ENCODE data around the gene LMO7.

The LMO7 gene

DNA sequence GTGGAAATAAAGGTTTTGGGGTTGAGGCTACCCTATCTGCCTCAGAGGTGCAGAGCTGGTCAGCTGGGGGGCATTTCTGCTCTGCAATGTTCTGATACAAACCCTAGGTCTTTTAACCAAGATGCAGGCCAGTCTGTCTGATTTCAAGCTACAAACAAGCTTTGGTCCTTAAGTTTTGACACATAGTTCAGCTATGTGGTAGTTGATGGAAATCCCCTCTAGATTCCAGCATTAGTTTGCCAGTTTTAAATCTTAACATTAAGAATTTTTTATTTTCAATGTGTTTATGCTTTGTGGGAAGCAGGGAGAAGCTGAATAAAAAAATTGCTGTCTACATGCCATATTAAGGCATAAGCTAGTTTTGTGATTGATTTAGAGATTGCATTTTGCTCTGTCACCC, 225.7 kb downstream of the LMO7 start:
- no peak for DNase-seq

DNA sequence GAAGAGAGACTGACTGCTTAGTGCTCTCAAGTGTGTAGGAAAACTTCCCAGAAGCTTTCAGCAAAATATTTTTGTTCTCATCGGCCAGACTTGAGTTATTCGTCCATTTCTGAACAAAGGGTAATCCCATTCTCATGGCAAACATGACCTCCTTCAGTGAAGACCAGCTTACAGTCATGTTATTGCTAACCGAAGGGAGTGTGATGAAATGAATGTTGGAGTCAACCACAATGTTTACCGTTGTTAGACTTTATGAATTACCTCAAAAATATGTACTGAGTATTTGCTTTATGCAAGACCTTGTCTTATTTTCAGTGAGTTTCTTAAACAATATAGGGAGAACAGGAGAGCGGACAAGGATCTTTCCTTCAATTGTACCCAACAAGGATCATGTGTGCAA, 228.6 kb downstream of the LMO7 start:
- peak; percentile 6 for DNase-seq

DNA sequence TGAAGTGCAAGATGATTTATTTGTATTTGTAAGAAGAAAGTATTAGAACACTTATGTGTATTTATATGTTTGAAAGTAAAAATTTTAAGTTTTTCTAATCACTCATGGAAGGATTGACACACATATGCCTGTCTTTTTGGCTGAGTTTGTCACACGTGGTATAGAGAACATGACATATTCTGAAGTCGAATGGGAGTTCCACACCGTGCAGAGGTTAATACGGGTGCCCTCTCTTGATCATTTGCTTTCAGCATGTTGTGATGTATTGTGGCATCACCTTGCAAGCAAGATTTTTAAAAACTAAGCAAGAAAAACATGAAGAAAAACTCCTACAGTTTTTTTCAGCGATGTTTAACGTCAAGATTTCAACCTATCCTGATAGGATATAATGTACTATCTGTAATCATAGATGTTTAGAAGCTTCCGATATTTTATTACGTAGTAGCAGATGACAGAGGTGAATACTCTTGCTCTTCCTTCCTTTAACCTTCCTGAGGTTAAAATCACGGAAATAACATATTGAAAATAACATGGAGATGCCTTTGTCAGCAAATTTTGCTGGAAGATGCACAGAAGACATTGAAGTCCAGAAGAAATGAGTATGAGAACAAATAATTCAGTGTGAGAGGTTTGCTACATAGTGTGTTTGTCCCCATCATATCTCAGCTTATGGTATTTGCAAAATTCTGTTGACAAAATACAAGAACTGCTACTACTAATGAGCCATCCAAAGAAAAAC, 231.4 kb downstream of the LMO7 start:
- no peak for DNase-seq

DNA sequence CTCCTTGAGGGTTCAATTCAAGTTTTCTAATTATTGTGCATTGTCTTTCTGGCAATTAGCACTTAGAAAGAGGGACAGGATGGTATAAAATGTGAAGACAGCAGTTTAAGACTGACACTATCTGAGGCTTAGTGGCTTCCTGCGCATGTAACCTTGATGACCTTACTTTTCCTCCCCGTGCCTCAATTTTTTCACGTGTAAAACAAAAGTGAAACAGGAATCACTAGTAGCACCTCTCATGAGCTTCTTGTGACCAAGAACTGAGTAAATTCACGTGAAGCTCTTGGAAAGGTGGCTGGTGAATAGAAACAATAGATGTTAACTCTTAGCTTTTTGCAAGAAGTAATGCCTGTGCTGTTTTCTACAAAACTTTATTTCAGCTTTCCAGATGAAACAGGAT, 233.9 kb downstream of the LMO7 start:
- DNase-seq: no peak

DNA sequence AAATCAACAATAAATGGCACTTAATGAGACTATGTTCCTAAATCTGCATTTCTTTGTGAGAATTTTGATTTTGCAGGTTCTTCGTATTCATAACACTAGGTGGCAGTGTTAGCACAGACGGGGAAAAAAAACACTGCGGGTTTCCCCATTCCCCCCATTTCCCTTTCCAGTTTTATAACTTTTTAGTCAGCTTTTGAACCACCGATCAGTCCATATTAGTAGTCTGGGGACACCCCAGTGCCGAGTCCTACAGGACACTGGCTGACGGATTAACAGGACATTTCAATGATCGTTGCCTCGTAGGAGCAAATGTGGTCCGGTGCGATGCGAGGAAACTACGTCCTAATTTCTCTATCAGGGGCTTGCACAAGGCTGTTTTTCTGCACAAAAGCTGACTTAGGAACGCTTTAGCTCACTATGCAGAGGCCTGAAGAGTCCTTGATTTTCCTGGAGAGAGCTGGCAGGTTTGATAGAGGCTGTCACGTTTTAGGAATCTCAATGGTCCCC, 234.3 kb downstream of the LMO7 start:
- DNase-seq: no peak

DNA sequence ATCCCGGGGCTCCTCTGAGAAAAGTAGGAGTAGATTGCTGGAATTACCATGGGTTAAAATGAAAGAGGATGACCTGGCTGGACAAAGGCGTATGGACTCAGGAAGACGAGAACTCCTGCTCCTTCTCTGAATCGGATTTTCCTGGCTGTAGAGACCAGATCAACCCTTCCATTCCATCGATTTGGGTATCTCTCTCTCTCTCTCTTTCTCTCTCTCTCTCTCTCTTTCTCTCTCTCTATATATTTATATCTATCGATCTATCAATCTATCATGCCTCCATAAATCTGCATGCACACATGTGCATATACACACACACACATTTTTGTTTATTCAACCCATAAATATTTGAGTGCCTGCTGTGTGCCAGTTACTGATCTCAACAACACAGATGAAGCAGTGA, 234.9 kb downstream of the LMO7 start:
- no peak for DNase-seq

DNA sequence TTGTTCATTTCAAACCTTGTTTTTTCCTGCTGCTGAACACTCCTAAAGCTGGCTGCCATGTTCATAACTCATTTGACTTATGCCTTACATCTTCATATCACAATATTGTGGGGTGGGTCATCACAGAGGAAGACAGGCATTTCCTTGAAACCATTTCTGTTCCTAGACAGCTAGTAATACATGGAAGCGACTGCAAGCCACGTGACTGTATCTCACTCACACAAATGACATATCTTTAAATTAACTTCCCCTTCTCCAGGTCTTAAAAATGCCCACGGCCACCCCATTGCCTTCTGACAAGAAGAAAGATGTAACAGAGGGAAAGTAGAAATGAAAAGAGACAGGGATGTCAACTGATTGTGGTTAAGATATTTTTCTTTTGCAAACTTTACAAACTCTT, 236.8 kb downstream of the LMO7 start:
- DNase-seq: peak; percentile 53

DNA sequence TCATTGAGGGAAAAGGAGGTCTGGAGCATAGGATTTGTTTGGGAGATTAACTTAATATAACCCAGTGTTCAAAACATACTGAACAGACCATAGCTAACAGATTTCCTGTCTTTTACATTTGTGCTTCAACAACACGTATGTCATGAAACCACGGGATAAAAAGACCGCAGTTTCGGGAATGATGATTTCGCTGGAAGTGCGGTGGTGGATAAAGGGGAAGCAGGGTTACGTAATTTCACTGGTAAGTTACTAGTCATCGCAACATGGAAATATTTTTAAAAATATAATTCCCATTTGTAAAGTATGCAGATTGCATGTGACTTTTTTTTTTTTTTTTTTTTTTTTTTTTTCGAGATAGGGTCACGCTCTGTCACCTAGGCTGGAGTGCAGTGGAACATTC, 237.4 kb downstream of the LMO7 start:
- DNase-seq: peak; percentile 30

DNA sequence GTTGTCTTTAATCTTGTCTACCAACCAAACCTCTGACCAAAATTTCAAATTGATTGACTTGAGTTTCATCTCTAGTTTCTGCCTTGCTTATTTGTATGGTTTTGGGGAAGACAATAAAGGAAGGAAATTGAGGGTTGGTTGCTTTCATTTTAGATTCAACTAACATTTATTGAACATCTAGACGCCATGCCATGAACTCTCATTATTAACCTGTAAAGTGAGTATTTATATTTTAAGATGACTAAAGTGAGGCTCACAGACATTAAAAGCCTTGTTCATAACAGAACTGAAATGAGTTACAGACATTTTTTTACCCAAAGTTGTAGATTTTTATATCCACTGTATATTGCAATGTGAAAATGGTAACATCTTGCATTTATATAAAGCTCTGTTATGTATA, 239.3 kb downstream of the LMO7 start:
- no peak for DNase-seq

DNA sequence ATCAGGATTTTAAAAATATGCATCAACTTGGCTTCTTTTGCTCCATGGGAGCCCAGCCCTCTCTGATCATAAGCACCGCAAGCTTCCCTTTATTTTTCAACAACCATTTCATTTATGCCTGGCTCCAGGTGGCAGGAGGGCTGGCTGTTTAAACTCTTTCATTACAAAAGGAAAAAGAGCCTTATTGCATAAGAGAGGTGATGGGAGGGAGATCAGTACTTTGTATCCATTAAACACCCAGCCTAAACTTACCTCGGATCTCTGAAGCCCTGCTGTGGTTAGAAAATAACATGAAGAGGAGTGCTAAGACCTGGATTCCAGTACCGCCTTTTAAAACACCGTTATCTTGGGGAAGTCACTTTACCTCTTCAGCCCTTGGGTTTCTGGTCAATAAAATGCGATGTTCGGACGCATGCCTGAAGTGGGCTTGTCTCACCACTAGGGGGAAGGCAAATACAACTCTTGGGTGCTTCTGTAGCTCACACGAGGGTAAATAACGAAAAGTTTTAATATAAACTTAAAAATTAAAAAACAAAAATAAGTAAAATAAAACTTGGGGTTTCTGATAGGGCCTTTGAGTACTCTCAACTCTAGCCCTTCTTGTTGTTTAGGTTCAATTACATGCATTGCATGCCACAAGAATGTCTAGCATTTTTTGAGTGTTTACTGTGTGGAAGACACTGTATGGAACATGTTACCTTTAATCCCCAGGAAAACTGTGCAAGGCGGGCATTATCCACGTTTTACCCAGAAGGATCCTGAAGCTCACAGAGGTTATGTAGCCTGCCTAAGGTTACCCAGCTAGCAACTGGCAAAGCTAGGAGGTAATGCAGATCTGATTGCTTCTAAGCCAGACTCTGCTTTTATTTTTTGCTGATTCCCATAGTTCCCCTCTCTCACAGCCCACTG, 240.3 kb downstream of the LMO7 start:
- DNase-seq: peak; percentile 38

DNA sequence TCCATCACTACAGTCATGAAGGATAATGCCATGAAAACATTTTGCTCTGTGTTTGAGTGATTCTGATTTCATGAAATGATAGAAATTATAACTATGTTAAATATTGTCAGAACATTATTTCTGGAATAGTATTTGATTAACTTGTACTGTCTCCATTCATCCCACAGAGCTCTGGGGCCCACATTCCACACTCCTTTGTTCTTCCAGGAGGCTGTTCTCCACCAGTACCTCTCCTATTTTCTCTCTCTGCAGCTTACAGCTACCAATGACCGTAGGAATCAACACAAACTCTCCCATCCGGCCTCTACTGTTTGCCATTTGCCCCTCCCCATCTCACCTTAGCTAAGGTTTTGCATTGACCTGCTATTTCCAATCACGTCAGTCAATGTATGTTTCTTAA, 240.9 kb downstream of the LMO7 start:
- DNase-seq: no peak

DNA sequence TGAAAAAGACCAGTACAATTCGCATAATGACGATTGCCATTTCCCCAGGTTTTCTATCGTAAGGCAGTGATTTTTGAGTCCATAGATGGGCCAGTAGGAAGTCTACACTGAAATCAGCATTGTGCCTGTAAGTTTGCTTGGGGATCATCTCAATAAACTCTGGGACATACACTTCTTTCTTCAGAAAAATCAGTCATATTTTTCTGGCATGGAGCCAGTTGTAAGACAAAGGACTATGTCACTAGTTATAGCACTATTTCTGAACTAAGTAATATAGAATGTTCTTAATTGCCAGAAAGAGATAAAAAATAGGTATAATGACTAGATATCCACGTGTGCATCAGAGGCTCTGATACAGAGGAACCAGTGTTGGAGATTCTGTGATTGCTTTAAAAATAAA, 243.5 kb downstream of the LMO7 start:
- DNase-seq: no peak

DNA sequence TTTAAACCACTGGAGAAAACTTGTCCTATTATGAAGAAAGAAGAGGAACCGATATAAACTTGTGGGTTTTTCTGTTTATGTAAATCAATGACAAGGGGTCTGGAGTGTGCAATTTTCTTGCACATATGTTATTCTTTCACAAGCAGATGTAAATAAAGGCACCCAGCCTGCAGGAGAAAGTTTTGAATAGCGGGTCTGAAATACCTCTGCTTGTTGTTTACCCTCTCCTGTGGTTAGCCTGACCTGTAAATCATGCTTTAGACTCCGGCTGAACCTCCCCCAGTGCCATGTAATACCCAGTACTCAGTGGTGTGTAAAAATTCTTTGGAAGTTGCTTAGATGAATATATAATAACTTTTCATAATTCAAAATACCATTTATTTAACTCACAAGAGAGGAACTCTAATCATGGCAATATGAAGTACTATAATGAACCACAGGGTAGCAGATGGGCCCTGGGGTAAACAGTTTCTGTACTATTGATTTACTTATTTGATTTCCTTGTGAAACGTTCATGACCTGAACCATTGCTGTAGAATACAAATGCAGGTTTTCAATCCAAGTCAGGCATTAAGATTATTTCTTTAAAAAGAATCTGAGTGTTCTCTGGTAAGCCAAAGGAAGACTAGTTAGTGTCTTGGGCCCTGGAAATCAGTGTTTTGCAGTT, 245.1 kb downstream of the LMO7 start:
- DNase-seq: peak; percentile 14

DNA sequence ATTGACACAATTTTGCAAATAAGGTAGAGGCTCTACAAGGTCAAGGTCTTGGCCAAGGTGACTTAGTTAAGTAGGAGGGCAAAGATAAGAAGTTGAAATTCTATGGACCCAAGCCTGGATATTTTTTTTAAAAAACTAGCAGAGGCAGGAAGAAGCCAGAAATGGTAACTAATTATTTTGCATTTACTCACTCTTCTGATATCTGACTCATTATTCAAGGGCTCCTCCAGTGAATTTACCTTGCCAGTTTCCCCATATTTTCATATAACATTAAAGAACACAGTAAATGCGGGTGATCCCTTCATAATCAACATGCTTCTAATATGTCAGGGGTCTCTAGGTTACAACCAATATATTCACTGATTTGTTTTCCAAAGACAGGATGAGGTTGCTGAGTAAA, 246.1 kb downstream of the LMO7 start:
- no peak for DNase-seq

DNA sequence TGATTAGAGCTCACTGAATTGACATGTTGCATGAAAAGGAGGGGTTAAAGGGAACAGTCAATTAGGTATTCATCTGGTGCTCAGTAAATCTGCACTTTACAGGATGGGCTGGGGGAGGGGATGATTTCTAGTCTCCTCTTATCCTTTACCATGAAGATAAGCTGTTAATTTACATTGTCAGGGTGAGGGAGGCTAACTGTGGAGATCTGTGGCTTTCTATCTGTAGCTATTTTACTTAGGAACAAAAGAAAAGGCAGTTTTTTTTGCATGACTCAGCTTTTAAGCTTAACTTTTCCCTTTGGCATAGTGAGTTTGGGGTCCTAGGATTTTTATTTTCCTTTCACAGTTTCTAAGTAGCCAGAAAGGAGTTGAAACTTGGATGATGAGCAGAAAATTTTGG, 253.3 kb downstream of the LMO7 start:
- no peak for DNase-seq

DNA sequence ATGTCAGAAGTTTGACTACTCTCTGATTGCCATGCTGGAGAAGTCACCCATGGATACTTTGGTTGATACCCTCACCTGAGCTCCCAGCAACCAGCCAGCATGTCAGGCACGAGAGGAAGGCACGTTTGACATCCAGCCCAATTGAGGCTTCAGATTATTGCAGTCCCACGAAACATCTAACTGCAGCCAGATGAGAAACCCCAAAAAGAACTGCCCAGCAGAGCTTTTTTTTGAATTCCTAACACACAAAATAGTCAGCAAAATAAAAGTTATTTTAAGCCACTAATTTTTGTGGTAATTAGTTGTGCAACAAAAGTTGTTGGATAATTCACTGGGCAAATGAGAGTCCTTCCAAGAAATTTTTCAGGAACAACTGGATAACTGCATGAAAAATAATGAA, 259.0 kb downstream of the LMO7 start:
- DNase-seq: no peak

DNA sequence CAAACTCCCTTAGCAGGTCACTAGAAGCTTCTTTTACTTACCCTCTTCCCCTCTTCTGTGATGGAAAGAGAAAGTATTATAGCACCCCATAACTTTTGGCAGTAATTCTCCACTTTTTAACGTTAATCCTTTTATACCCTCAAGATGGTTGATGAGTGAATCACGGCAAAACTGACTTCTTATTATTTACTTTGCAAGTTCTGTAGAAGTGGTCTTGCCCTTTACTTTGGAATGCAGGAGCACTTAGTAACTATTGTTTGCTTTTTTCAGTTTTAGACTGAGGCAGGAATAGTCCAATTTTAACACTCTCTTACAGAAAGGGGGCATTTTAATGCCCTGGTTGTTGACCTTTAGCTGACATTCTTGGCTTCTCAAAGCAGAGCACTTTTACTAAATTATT, 260.1 kb downstream of the LMO7 start:
- no peak for DNase-seq

DNA sequence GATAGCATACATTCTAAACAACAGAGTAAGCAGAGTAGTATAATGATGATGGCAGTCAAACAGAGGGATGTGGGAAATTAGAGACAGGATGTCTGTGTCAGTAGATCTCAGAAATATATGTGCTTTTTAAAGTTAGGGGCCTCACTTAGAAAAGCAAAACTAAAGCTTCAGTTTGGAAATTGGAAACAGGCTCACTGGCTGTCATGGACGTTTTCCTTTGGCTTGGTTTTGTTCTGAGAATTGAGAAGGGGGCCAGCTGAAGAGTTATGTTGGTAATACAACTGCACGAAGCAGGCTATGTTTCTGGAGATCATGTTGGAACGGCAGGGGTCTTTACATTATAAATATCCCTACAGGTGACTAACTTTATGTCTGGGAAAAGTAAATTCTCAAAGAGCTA, 261.3 kb downstream of the LMO7 start:
- no peak for DNase-seq

DNA sequence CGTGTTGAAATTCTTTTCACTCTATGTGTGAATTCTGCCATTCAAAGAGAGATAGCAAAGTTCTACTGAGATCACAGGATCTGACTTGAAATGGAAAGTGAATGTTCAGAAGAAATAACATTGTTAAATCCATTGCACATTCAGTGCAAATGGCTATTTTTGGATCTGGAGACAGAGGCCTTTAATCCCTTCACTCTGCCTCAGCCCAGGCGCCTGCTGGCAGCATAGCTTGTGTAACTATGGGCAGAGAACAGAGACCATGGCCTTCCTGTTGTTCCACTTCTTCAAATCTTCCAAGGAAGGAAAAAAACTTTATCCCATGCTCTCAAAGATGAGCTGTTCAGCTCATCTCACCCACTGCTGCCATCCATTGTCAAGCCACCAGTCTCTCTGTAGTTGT, 265.4 kb downstream of the LMO7 start:
- peak; percentile 10 for DNase-seq

DNA sequence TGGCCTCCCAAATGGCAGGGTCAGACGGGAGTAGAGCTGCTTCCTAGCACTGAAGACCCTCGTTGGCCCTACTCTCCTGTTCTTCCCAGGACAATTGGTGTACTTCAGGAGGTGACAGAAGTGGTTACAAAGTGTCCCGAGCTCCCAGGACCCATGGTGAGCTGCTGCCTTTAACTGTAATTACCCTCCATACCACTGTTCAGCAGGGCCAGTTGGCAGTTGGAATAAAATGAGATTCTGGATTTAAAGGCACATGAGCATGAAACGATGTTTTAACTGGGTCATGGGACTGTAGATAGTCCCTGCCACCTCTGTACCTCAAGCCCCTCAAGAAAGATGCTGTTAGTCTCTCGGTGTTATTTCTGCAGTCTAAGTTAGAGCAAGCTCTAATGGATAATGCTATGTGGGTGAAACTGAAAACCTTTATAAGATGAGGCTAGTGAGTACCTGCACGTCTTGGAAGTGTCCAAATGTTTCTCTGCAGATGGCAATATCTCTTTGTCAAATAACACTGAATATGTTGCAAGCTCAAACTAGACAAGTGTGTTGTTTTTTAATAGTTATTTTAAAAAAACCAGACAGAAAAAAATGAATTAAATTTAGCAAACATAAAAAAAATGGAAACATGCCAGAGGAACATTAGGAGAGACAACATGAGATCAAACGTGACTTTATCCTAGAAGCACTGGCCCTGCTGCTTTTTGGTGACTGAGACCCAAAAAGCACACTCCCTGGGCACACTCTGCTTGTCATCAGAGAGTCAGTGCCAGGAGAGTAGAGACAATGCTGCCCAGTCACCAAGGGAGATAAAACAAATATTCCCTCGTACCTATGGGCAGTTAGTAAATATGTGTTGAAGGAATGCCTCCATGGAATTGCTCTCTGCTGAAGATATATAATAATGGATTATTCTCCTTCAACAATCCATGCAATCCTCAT, 266.3 kb downstream of the LMO7 start:
- no peak for DNase-seq

DNA sequence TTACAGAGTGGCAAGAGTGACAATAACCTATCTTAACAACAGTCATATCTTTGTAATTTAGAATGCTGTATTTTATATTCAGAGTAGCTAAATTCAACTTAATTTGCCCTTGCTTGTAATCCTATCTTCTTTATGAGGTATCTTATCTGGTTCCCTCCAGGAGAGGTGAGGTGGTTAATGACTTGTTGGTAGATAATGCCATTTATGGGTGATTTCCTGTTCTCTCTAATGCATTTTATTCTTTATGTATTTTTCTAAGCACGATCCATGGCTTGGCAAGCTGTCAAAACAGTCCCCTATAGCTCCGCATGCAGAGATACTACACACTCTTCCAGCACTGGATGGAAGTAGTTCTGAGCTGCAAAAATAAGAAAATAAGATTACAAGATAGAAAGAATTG, 267.9 kb downstream of the LMO7 start:
- no peak for DNase-seq

DNA sequence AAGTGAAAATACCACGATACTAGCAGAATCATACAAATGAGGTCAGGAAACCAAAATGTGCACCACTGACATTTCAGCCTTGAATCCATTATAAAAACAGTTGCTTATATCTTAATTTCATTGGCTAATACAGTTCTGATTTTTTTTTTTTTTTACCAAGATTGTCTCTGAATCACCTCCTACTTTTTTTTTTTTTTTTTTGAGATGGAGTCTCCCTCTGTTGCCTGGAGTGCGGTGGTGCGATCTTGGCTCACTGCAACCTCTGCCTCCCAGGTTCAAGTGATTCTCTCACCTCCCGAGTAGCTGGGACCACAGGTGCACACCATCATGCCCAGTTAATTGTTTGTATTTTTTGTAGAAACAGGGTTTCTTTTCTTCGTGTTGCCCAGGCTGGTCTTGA, 270.2 kb downstream of the LMO7 start:
- DNase-seq: no peak

DNA sequence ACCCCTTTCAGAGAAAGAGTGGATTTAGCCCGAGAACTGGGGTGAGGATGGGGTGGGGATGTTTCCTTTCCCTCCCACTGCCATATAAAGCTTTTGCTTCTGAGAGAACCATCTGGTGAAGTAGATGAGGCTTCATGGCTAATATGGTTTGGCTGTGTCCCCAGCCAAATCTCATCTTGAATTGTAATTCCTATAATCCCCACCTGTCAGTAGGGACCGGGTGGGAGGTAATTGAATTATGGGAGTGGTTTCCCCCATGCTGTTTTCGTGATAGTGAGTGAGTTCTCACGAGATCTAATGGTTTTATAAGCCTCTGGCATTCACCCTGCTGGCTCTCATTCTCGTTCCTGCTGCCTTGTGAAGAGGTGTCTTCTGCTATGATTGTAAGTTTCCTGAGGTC, 270.9 kb downstream of the LMO7 start:
- no peak for DNase-seq
